NCI-H774 (cell line): ENCODE data around the gene JUNB.

Experiments
- DNase-seq: peaks from one replicate; lab custom pipeline; 2025; lab: John Stamatoyannopoulos, UW

The JUNB gene

GRCh38 chr19:12791345-12792050, at the start of gene JUNB:
JUNB (plus strand) TSS chr19:12791486; CDS start chr19:12791772, 286 bp downstream.
- DNase-seq = peak; percentile 89

GRCh38 chr19:12745166-12745897, 46.0 kb upstream of the JUNB start:
- DNase-seq = no peak

GRCh38 chr19:12748489-12748888, 42.8 kb upstream of the JUNB start:
- DNase-seq = no peak

GRCh38 chr19:12749938-12750521, 41.3 kb upstream of the JUNB start:
- DNase-seq = no peak

- no peak for DNase-seq
Measured at GRCh38 chr19:12750851-12751250, 40.4 kb upstream of the JUNB start.

- no peak for DNase-seq
Measured at GRCh38 chr19:12751635-12752034, 39.7 kb upstream of the JUNB start, which contains the start of gene BEST2. BEST2 (plus strand) TSS chr19:12751791; CDS start chr19:12752593, 802 bp downstream.

- DNase-seq = no peak
Measured at GRCh38 chr19:12752056-12752781, 39.1 kb upstream of the JUNB start.

- no peak for DNase-seq
Measured at GRCh38 chr19:12754465-12755196, 36.7 kb upstream of the JUNB start.

GRCh38 chr19:12756150-12756883, 35.0 kb upstream of the JUNB start:
- DNase-seq = no peak

GRCh38 chr19:12757544-12758274, 33.6 kb upstream of the JUNB start:
- DNase-seq = peak; percentile 57

- DNase-seq = no peak
Measured at GRCh38 chr19:12759686-12760085, 31.6 kb upstream of the JUNB start.

- DNase-seq = no peak
Measured at GRCh38 chr19:12763100-12763499, 28.2 kb upstream of the JUNB start.

GRCh38 chr19:12764698-12765097, 26.6 kb upstream of the JUNB start:
- no peak for DNase-seq

- no peak for DNase-seq
Measured at GRCh38 chr19:12766051-12766521, 25.2 kb upstream of the JUNB start.

- DNase-seq = no peak
Measured at GRCh38 chr19:12767150-12767549, 24.1 kb upstream of the JUNB start.

GRCh38 chr19:12767666-12768065, 23.6 kb upstream of the JUNB start:
- no peak for DNase-seq

- no peak for DNase-seq
Measured at GRCh38 chr19:12769689-12770088, 21.6 kb upstream of the JUNB start.

- DNase-seq = no peak
Measured at GRCh38 chr19:12770922-12771321, 20.4 kb upstream of the JUNB start.

GRCh38 chr19:12772323-12772722, 19.0 kb upstream of the JUNB start:
- DNase-seq = no peak

GRCh38 chr19:12773571-12773970, 17.7 kb upstream of the JUNB start:
- DNase-seq = no peak
